K562 (cell line): ENCODE results near the gene CCDC77. TPM values are rescaled to one million over a fixed set of nuclear protein-coding genes. Genes with fewer than 3 reads are reported as not detected.

Experiments
- ATAC-seq: fragments of 200-7000 bp; cut with Tn5 transposase; 3 replicates; pipeline ENCODE4 v1.9.1; 2020; ENCODE audit warnings: moderate library complexity
- BruUV-seq: library from RNA; stranded (reverse); fragments of 400-500 nt; replicated peaks from 2 replicates; lab custom pipeline; 2021; lab: Mats Ljungman, UMichigan
- CTCF ChIA-PET: fragments of 300-600 bp; formaldehyde crosslinking; extraction: SDS; loops from one replicate; lab custom pipeline; 2021; ENCODE audit warnings: low intra/inter-chr PET ratio; lab: Yijun Ruan, JAX
- POLR2A ChIA-PET: fragments of 300-600, 350-650 bp; sonication (Branson Sonifier 250); formaldehyde crosslinking; extraction: SDS; loops from one replicate; lab custom pipeline; 2021; ENCODE audit warnings: antibody characterized with exemption, inconsistent platforms; lab: Yijun Ruan, JAX
- DNase-seq, 4 experiments: peaks; one replicate each; pipeline versions ENCODE4 v3.0.0 to v3.0.0-alpha.2; 2011 to 2018; ENCODE audit warnings: low spot score in 3 of 4, mixed read lengths in 3 of 4; ENCODE audit errors: extremely low read depth in 1 of 4
- FAIRE-seq: peaks from 2 replicates; lab custom pipeline; 2011; peaks lifted over from hg19 to GRCh38; lab: Jason Lieb, UNC
- H2AFZ ChIP-seq: 2 replicates; pipeline ENCODE4 v1.6.0; 2011; ENCODE audit warnings: low read depth, low read length, control low read depth, inconsistent platforms
- H3K27ac ChIP-seq: fragments of 200-600 bp; 3 replicates; pipeline ENCODE4 v1.8.0; 2011; ENCODE audit warnings: low read depth, mild to moderate bottlenecking, control low read depth, inconsistent platforms, low read length, moderate library complexity, mixed read lengths; ENCODE audit errors: extremely low read depth
- H3K27me3 ChIP-seq, 2 experiments: fragments of 300-600 bp in 1 of 2; 2 replicates in 1 of 2; 3 replicates in 1 of 2; pipeline versions ENCODE4 v1.6.0 to v1.8.0; 2011; ENCODE audit warnings: inconsistent platforms in 2 of 2, low read length in 2 of 2, mild to moderate bottlenecking in 1 of 2, mixed read lengths in 1 of 2, moderate library complexity in 1 of 2; ENCODE audit not compliant: control insufficient read depth in 2 of 2, insufficient read depth in 2 of 2
- H3K36me3 ChIP-seq: fragments of 300-600 bp; 3 replicates; pipeline ENCODE4 v1.8.0; 2011; ENCODE audit warnings: mild to moderate bottlenecking, low read length, inconsistent platforms; ENCODE audit not compliant: control insufficient read depth, insufficient read depth
- H3K4me1 ChIP-seq, 2 experiments: fragments of 200-600 bp in 1 of 2; replicated peaks in 1 of 2; 2 replicates in 1 of 2; 3 replicates in 1 of 2; pipeline versions ENCODE4 v1.5.1 to v1.8.0; 2011; ENCODE audit warnings: inconsistent platforms in 2 of 2, low read length in 2 of 2, mild to moderate bottlenecking in 1 of 2, mixed read lengths in 1 of 2, moderate library complexity in 1 of 2; ENCODE audit not compliant: control insufficient read depth in 2 of 2, insufficient read depth in 2 of 2
- H3K4me2 ChIP-seq: 2 replicates; pipeline ENCODE4 v1.6.1; 2011; ENCODE audit warnings: low read length, control low read depth, inconsistent platforms, mixed read lengths; ENCODE audit not compliant: insufficient read depth
- H3K4me3 ChIP-seq: fragments of 200-600 bp; sonication (generic), shearing (Covaris generic); 2 replicates; pipeline ENCODE4 v1.5.1; 2016; ENCODE audit warnings: control low read depth, inconsistent platforms
- H3K79me2 ChIP-seq: fragments of 200-600 bp; 3 replicates; pipeline ENCODE4 v1.8.0; 2011; ENCODE audit warnings: low read length, inconsistent platforms; ENCODE audit not compliant: control insufficient read depth, insufficient read depth
- H3K9ac ChIP-seq, 2 experiments: 2 replicates each; pipeline versions ENCODE4 v1.6.0 to v1.6.1; 2011; ENCODE audit warnings: low read depth in 2 of 2, low read length in 2 of 2, control low read depth in 1 of 2, inconsistent platforms in 1 of 2, mild to moderate bottlenecking in 1 of 2, mixed read lengths in 1 of 2; ENCODE audit not compliant: insufficient read depth in 1 of 2
- H3K9me1 ChIP-seq: one replicate; pipeline ENCODE4 v1.6.0; 2011; ENCODE audit warnings: inconsistent platforms, mild to moderate bottlenecking, low read length, moderate library complexity; ENCODE audit not compliant: control insufficient read depth, insufficient read depth
- H3K9me3 ChIP-seq: replicated peaks from 2 replicates; pipeline ENCODE4 v1.5.1; 2011; ENCODE audit warnings: low read depth, low read length, inconsistent platforms; ENCODE audit not compliant: control insufficient read depth, insufficient read depth
- H4K20me1 ChIP-seq: replicated peaks from 2 replicates; pipeline ENCODE4 v1.6.1; 2011; ENCODE audit warnings: low read length, inconsistent platforms, mixed read lengths; ENCODE audit not compliant: control insufficient read depth, insufficient read depth
- CGGBP1 ChIP-seq: fragments of 250-450 bp; sonication (Bioruptor Pico); IDR thresholded peaks from 2 replicates; pipeline ENCODE4 v1.9.0; 2021; ENCODE audit warnings: mild to moderate bottlenecking
- HNRNPUL1 ChIP-seq: fragments of 200-400 bp; formaldehyde crosslinking; IDR thresholded peaks from 2 replicates; pipeline ENCODE4 v1.6.1; 2017; ENCODE audit warnings: low read length
- MAZ ChIP-seq, 2 experiments: fragments of 450-650 bp in 1 of 2; sonication (generic) in 1 of 2; formaldehyde crosslinking; IDR thresholded peaks in 1 of 2; conservative IDR thresholded peaks in 1 of 2; 2 replicates each; pipeline versions ENCODE4 v1.4.0 to v1.5.0; 2020; ENCODE audit warnings: mild to moderate bottlenecking in 1 of 2, missing genetic modification reagents in 1 of 2
- ZFP91 ChIP-seq: sonication (generic); formaldehyde crosslinking; IDR thresholded peaks from 2 replicates; pipeline ENCODE4 v1.8.0; 2022; ENCODE audit warnings: mild to moderate bottlenecking, missing genetic modification reagents
- ZNF121 ChIP-seq: sonication (generic); formaldehyde crosslinking; conservative IDR thresholded peaks from 2 replicates; pipeline ENCODE4 v1.8.0; 2022; ENCODE audit warnings: missing genetic modification reagents
- WGBS: fragments of 100-300 bp; shearing (Covaris generic); methylation state at CpG from one replicate; pipeline ENCODE4 v1.1.6; 2016; ENCODE audit warnings: low coverage, mixed read lengths; ENCODE audit not compliant: insufficient coverage; ENCODE audit errors: missing lambda C conversion rate; 5-methylcytosine and 5-hydroxymethylcytosine counted together
- in situ Hi-C: fragments of 300-500 bp; cut with MboI; formaldehyde crosslinking; loops from 4 replicates; pipeline ENCODE4 v1.15.0; 2018; ENCODE audit warnings: inconsistent platforms, mixed read lengths
- intact Hi-C: fragments of 100-400 bp; cut with micrococcal nuclease; formaldehyde crosslinking; loops from 2 replicates; pipeline ENCODE4 v1.14.2; 2022
- polyA plus RNA-seq, 8 experiments: library from polyadenylated mRNA; depleted of rRNA in 4 of 8; stranded (reverse) in 5 of 8; unstranded in 3 of 8; fragments of >200 nt; fragmentation: Nextera tagmentation in 2 of 8; fragmentation: Illumina TruSeq in 1 of 8; extraction: Ambion mirVana in 2 of 8; extraction: Trizol in 1 of 8; gene quantifications; 2 replicates each; pipeline versions ENCODE4 v1.2.1 to v1.2.3, GENCODE V29; 2011 to 2014; ENCODE audit warnings: inconsistent platforms in 1 of 8, missing spikeins in 1 of 8
- total RNA-seq, 7 experiments: library from RNA; depleted of rRNA in 6 of 7; stranded (reverse); fragments of >200 nt in 6 of 7; fragmentation: Illumina TruSeq in 2 of 7; extraction: Trizol in 2 of 7; gene quantifications; 2 replicates each; pipeline versions ENCODE4 v1.2.1 to v1.2.3, GENCODE V29; 2011 to 2021; ENCODE audit warnings: low replicate concordance in 1 of 7

The CCDC77 gene
- total and polyA plus RNA-seq, 9 of the 15 experiments (the other 6 are each of a cell fraction or from before 2014, with no cell fraction given): 10.5 to 26.5 (median 17.8) TPM

- POLR2A ChIA-PET: no interaction called here
- in situ Hi-C loops (no loop called here), intact Hi-C loops (no loop called here)
- 5% methylated on average over 10 of the region's 11 CpGs for WGBS
- CTCF ChIA-PET: no interaction called here
- Histone ChIP-seq H4K20me1 (no peaks in the 10 kb centered on the region), H3K9me1 (no peaks in the 10 kb centered on the region), H3K4me2 (no peak overlapping the region), H3K79me2 (no peaks in the 10 kb centered on the region), H3K4me1 (peaks cover 0 to 4% of the 10 kb centered on the region in 2 experiments; a peak in 3 of 5 replicates), H3K9me3 (no peaks in the 10 kb centered on the region), H2AFZ (no peak overlapping the region), H3K27me3 (peaks cover 6 to 46% of the 10 kb centered on the region in 2 experiments; a peak in 4 of 5 replicates), H3K9ac (no peak overlapping the region; a peak in 1 of 4 replicates), H3K27ac (no peak overlapping the region), H3K4me3 (no peak overlapping the region), H3K36me3 (no peaks in the 10 kb centered on the region)
- TF ChIP-seq MAZ (CRISPR knock-in tag; conservative IDR thresholded peaks at IDR 0.05 in 1 of 2, IDR thresholded peaks at IDR 0.05 in 1 of 2) (no peak), HNRNPUL1 (no peak), ZNF121 (CRISPR knock-in tag) (no peak), ZFP91 (CRISPR knock-in tag) (no peak), CGGBP1 (CRISPR knock-in tag) (no peak)
- BruUV-seq: no TSS peak
- no peak for DNase-seq
- FAIRE-seq: no peak
- no peak for ATAC-seq
These were observed 82.7 kb downstream of the CCDC77 start for GRCh38 chr12:484096-484495.
